ENCODE data around the gene HEXIM1. TPM values are rescaled to one million over a fixed set of nuclear protein-coding genes. Genes with fewer than 3 reads are reported as not detected.
"Not testable (repeated sequence)": the region's sequence is repeated elsewhere in the genome, so short reads cannot be mapped to it uniquely, and the experiment has no call there.

The HEXIM1 gene
- total RNA-seq, 1 donor from 2014 or later: 8.6 TPM

DNA sequence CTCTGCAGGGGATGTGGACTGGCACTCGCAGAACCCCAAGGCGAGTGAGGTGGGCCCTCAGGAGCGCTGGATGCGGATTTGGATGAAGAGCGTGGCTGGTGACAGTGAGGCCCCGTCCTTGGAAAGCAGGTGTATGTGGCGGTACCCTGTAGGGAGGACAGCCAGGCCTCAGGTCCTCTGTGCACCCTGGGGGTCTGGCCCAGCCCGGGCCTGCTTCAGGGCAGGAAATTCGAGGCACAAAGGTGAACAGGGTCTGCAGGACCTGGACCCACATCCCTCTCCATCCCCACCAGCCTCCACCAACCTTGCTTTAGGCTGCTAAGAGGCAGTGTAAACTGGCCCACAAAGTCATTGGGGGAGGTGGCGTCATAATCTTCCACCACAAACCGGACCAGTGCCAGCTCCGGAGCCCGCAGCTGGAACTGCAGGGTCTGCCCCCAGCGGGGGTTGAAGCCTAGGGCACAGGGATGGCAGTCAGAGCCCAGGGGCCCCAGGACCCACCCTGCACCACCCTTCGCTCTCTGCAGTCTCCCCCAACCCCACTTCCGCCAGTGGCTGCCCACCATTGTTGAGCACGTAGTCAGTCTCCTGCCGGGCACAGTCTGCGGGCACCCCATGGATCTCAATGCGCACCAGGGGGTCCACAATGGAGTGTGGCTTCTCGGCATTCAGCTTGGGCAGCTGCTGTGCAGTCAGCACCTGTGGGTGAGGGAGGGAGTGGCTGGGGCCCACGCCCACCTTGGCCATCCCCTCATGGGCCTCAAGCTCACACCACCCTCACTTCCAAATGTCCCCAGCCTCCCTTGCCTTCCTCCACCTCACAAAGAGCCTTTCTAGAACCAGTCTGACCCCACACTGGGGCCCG, 35.5 kb upstream of the HEXIM1 start:
- DNase-seq (ENCODE audit: low spot score in 2 of 2) (no peak), FAIRE-seq (no peak)

DNA sequence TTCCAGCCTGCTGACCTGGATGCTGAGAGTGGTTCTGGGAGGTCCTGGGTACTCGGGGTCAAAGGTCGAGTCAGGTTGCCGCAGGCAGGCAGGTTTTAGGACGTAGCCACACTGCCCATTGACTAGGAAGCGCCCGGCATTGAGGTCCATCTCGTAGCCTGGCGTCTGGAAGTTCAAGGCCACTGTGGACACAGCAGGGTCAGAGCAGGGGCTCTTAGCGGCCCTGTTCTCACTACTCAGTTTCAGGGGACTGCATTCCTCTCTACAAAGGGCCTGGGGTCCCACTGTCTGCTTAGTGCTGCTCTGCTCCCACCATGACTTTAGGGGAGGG, 34.9 kb upstream of the HEXIM1 start:
- DNase-seq (ENCODE audit: low spot score in 2 of 2) (no peak), FAIRE-seq (no peak)

- DNase-seq (ENCODE audit: low spot score in 2 of 2) (no peak), FAIRE-seq (no peak)
Observed at GRCh38 chr17:45114117-45114932, 34.0 kb upstream of the HEXIM1 start.

- DNase-seq (ENCODE audit: low spot score in 2 of 2) (no peak), FAIRE-seq (no peak)
Observed at GRCh38 chr17:45115015-45115625, 33.2 kb upstream of the HEXIM1 start.

GRCh38 chr17:45115871-45116270, 32.4 kb upstream of the HEXIM1 start:
- no peak for FAIRE-seq
- DNase-seq (ENCODE audit: low spot score in 2 of 2): no peak

DNA sequence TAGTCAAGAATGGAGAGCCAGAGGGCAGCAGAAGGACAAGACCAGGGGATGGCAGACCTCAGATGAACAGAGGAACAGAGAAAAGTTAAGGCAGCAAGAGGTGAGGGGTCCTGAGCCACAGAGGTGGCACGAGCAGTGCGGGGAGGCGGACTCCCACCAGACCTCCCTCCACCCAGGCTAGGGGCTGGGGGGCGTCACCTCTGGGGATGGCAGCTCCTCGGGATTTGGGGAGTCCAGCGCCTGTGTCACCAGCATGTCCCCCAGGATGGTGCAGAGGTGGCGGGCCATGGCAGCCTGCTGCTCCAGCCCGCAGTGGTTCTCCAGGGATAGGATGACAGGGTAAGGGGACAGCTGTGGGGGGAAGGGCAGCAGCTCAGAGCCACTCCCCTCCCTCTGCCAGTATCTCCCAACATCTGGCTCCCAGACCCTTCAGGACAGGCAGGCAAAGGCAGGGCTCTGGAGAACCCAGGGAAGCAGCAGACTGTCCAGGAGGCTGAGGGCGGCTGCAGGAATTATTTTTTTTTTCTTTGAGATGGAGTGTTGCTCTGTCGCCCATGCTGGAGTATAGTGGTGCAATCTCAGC, 31.8 kb upstream of the HEXIM1 start:
- DNase-seq (ENCODE audit: low spot score in 2 of 2) (no peak), FAIRE-seq (no peak)

DNA sequence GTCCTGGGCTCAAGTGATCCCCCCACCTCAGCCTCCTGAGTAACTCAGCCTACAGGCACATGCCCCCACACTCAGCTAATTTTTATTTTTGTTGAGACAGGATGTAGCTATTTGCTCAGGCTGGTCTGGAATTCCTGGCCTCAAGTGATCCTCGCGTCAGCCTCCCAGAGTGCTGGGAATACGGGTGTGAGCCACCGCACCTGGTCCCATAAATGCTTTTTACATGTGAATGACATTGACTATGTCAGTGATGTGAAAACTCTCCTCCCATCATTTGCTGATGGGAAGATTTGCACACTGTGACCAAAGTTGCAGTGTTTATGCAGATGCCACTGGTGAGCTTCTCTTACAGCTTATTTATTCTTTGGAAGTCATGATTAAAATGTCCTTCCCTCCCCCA, 30.9 kb upstream of the HEXIM1 start:
- DNase-seq (ENCODE audit: low spot score in 2 of 2): no peak
- no peak for FAIRE-seq

GRCh38 chr17:45117848-45118646, 30.2 kb upstream of the HEXIM1 start:
- FAIRE-seq (no peak), DNase-seq (ENCODE audit: low spot score in 2 of 2) (no peak)

DNA sequence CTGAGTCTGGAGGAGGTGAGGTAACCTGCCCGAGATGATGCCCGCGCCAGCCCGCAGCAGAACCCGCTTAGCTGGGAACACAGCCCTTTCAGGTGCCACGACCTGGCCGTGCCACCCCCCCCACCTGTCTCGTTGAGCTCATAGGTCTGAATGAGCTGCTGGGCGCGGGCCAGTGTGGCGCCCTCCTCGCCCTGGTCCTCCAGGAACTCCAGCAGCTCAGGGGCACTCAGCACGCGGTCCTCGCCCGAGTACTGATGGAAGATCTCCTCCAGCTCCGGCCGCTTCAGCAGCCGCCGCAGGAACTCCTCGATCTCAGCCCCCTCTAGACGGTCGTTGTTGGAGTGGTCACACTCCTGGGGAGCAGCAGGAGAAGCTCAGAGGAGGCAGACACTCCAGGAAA, 29.6 kb upstream of the HEXIM1 start:
- DNase-seq (ENCODE audit: low spot score in 2 of 2) (no peak), FAIRE-seq (no peak)

GRCh38 chr17:45119964-45120363, 28.3 kb upstream of the HEXIM1 start:
- DNase-seq (ENCODE audit: low spot score in 2 of 2): no peak
- no peak for FAIRE-seq

DNA sequence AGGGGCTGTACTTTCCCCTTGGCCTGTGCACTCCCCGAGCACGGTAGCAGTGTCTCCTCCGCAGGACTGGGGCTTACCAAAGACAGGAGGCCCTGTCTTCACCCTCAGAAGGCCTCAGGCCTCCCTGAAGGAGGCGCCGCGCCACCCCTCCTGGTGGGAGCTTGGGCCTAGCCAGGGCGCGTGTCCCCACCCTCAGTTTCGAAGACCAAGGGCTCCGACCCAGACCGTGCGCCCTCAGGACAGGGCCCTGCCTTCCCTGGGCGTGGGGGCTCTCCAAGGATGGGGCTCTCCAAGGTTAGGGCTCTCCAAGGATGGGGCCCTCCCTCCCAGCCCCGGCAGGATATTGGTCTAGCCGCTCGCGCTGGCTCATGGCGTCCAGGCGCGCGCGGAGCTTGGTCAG, 27.7 kb upstream of the HEXIM1 start:
- FAIRE-seq (no peak), DNase-seq (ENCODE audit: low spot score in 2 of 2) (no peak)

DNA sequence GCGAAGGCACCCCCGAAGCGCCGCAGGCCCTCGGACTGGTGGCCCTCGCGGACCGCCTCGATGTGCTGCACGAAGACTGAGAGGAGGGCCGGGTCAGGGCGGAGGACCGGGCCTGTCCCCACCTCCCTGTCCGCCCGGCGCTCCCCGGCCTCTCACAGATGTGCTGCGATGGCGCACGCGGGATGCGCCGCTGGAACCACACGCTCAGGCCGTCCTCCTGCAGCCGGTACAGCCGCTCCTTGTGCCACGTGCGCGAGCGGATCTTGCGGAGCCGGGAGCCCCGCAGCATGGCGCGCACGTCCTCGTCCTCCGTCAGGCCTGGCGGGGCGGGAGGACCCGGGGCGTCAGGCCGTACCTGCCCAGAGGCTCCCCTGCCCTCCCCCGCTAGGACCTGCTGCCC, 27.2 kb upstream of the HEXIM1 start:
- DNase-seq (ENCODE audit: low spot score in 2 of 2) (no peak), FAIRE-seq (no peak)

- FAIRE-seq: no peak
Observed at GRCh38 chr17:45123076-45123770, 25.1 kb upstream of the HEXIM1 start.

DNA sequence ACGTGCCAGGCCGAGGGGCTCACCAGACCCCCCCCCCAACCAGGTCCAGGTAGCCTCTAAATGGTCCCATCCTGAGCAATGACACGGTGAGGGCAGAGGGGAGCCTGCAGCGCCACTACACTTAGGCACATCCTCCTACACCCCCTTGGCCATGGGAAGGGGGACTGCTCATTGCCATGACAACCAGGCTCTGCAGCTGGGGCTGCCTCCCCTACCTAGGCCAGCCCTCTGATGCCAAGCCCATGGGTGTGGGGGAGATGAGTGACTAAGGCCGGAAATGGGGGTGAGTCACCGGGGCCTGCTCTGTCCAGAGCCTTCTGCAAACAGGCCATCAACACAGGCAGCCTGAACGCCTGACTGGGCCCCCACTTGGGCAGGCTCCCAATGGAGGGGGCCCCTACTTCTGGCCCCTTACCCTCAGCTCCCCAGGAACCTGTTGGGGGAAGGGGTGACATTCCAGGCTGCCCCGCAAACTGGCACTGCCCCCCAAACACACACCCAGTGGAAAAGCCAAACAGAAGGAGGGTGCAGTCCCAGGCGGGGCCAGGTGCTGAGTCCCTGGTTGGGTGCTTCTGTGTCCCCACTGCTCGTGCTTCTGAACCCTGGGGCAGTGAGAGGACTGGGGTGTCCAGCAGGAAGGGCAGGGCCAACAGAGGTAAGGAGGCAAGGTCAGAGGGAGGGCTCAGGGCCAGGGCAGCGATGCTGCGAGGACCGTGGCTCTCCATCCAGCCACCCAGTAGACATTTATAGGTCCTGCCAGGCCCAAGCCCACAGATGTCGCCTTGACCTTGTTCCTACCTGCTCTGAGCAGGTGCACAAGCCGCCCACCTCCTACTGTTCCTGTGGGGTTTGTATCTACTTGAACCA, 24.1 kb upstream of the HEXIM1 start:
- DNase-seq (ENCODE audit: low spot score in 2 of 2) (no peak), FAIRE-seq (no peak)

More at GRCh38 chr17:45123076-45123770, 25.1 kb upstream of the HEXIM1 start:
- no peak for DNase-seq (ENCODE audit: low spot score in 2 of 2)

- not testable (repeated sequence) for FAIRE-seq; DNase-seq (ENCODE audit: low spot score in 2 of 2)
Observed at GRCh38 chr17:45124797-45125122, 23.5 kb upstream of the HEXIM1 start.

DNA sequence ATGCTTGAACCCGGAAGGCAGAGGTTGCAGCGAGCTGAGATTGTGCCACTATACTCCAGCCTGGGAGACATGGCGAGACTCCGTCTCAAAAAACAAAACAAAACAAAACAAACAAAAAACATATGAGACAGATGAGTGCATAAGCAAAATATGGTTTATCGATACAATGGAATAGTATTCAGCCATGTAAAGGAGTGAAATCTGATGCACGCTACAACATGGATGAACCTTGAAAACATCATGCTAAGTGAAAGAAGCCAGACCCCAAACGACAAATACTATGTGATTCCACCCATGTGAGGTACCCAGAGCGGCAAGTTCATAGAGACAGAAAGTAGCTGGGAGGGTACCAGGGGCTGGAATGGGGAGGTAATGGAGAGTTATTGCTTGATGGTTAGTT, 22.8 kb upstream of the HEXIM1 start:
- FAIRE-seq (no peak), DNase-seq (ENCODE audit: low spot score in 2 of 2) (no peak)

GRCh38 chr17:45127207-45127547, 21.1 kb upstream of the HEXIM1 start:
- DNase-seq (ENCODE audit: low spot score in 2 of 2) (no peak), FAIRE-seq (no peak)

GRCh38 chr17:45127548-45128300, 20.6 kb upstream of the HEXIM1 start:
- FAIRE-seq (no peak), DNase-seq (ENCODE audit: low spot score in 2 of 2) (no peak)

Measured in frontal cortex (tissue), 4 donors.